Fibroblast of pulmonary artery (primary cell): ENCODE measurements around the gene CHST14.
A peak's percentile ranks its signal among the peaks of the same experiment; 100 is the strongest.

Experiments used
- DNase-seq: peaks from one replicate; pipeline ENCODE4 v3.0.0-alpha.2; 2010; ENCODE audit warnings: low read depth
- H3K4me3 ChIP-seq: replicated peaks from 2 replicates; pipeline ENCODE4 v1.5.1; 2011; ENCODE audit warnings: low read depth, mild to moderate bottlenecking, control low read depth, low read length, moderate library complexity
- TF ChIP-seq, protein P1 (sequence below): IDR thresholded peaks from 2 replicates; pipeline ENCODE4 v1.5.1; 2011; ENCODE audit warnings: mild to moderate bottlenecking, control low read depth, low read length, inconsistent platforms; ENCODE audit errors: missing control alignments

The CHST14 gene

DNA sequence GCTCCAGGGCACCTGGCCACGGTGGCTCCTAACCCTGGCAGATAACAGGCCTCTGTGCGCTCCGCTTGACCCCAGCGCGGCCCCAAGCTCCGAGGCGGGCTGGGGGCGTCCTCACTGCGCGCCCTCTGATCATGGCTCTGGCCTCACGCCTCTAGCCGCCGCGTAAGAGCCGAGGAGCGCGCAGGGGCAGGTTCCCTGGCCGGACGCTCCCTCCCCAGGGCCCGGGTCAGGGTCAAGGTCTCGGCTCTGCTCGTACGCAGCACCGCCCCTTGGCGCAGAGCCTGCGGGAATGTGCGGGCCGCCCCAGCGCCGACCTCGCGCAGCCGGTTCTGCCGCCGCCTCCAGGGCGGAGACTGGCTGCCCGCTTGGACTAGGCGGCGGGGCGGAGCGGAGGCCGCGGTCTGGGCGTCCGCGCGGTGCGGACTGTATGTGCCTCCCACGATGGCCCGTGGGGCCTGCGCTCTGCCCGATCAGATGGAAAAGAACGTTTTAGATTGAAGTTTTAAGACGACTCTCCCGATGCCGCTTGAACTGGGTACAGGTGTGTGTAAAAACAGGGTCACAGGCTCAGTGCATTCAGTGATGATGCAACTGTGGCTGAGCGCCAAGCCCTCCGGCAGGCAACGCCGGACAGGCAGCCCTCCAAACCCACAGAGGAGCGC is 40.8 kb downstream of the CHST14 start:
- peak overlapping the region; percentile 53 for H3K4me3 ChIP-seq
- TF ChIP-seq, protein P1, sequence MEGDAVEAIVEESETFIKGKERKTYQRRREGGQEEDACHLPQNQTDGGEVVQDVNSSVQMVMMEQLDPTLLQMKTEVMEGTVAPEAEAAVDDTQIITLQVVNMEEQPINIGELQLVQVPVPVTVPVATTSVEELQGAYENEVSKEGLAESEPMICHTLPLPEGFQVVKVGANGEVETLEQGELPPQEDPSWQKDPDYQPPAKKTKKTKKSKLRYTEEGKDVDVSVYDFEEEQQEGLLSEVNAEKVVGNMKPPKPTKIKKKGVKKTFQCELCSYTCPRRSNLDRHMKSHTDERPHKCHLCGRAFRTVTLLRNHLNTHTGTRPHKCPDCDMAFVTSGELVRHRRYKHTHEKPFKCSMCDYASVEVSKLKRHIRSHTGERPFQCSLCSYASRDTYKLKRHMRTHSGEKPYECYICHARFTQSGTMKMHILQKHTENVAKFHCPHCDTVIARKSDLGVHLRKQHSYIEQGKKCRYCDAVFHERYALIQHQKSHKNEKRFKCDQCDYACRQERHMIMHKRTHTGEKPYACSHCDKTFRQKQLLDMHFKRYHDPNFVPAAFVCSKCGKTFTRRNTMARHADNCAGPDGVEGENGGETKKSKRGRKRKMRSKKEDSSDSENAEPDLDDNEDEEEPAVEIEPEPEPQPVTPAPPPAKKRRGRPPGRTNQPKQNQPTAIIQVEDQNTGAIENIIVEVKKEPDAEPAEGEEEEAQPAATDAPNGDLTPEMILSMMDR, result no peak
- DNase-seq, result peak; percentile 29

DNA sequence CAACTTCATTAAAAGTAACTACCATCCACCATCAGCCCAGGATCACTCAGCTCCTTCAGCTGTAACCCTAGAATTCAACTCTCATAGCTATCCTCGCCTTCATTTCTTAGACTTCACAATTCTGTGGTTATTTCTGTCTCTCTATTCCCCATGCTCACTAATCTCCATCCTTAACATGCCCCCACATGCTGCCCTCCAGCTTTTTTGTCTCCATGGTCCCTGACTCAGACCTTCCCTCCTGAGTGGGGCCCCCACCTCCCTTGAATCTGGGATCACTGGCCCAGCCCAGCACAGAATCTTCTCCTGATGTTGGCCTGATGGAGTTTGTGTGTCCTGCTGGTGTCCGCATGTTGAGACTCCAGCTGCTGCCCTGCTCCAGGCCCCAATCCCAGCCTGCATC is 41.7 kb downstream of the CHST14 start:
- DNase-seq, result no peak
- TF ChIP-seq, protein P1, result no peak
- no peak overlapping the region for H3K4me3 ChIP-seq

DNA sequence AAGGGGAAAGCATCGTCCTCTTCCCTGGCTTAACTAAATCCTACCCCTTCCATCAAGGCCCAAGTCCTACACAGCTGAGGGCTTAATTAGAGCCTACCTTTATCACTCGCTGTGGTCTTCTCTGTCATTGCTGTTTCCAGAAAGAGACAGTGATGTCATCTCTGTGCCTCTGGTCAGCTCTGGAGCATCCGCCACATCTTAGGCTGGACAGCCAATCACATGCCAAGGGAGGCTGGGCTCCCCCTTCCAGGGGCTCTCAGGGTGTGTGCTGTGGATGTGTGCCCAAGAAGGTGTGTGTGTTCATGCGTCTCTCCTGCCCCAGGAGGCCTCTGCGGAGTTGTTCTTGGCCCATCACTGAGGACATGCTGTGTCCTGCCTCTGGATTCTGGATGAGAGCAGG is 42.8 kb downstream of the CHST14 start:
- no peak for DNase-seq
- TF ChIP-seq, protein P1, result no peak
- no peak overlapping the region for H3K4me3 ChIP-seq

DNA sequence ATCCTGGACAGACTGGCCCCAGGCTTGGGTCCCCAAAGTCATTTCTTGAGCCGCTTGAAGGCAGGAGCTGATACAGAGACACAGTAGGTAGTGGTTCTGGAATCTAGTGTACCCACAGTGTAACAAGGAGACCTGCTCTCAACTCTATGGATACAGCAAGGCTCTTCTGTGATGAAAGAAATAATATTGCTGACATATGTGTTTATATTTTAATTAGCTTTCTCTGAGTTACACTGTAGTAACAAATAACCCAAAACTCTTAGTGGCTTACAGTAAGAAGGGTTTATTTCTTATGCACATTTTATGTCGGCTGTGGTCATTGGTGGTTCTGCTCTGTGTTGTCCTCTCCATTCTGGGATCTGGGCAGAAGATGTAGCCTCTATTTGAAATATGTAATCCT is 45.5 kb downstream of the CHST14 start:
- DNase-seq, result no peak
- TF ChIP-seq, protein P1, result no peak
- H3K4me3 ChIP-seq, result no peak overlapping the region
